ENCODE data around the gene SULF2. TPM values are rescaled to one million over a fixed set of nuclear protein-coding genes. Genes with fewer than 3 reads are reported as not detected.

The SULF2 gene
- total and polyA plus RNA-seq, 9 of the 15 experiments (the other 6 are each of a cell fraction or from before 2014, with no cell fraction given): 0.33 TPM; not detected in 8

GRCh38 chr20:47676219-47676721 is 109.0 kb downstream of the SULF2 start (continued):
- TF ChIP-seq GMEB1 (CRISPR knock-in tag; IDR thresholded peaks at IDR 0.05) (no peak), PTBP1 (IDR thresholded peaks at IDR 0.05; ENCODE audit: low read depth, low read length) (no peak), ZBTB11 (CRISPR knock-in tag; IDR thresholded peaks at IDR 0.05) (peak in 1 of 3 experiments; percentile 93; a peak in 2 of 6 replicates), UBTF (IDR thresholded peaks at IDR 0.05; ENCODE audit: borderline replicate concordance in 1 of 2, low read depth in 2 of 2, low read length in 2 of 2) (no peak), REST (IDR thresholded peaks at IDR 0.05; ENCODE audit: borderline replicate concordance) (no peak), REST (CRISPR knock-in tag; IDR thresholded peaks at IDR 0.05; ENCODE audit: low read depth) (no peak)
